Tibial nerve (tissue), 4 donors: ENCODE data around the gene CUX1. TPM values are rescaled to one million over a fixed set of nuclear protein-coding genes. Genes with fewer than 3 reads are reported as not detected.

Experiments used
- DNase-seq, 2 donors: peaks; one replicate each; pipeline ENCODE4 v3.0.0-alpha.2; 2019; ENCODE audit warnings: low spot score in 2 of 2
- H3K27ac ChIP-seq, 4 donors: fragments of 200-600 bp; sonication (generic) in 3 of 4; one replicate each; pipeline ENCODE4 v1.5.1; 2017 to 2019; ENCODE audit warnings: mild to moderate bottlenecking in 1 of 4
- H3K27me3 ChIP-seq, 2 donors: fragments of 200-600 bp; sonication (generic) in 1 of 2; one replicate each; pipeline versions ENCODE4 v1.5.1 to v1.6.0; 2017 to 2019
- H3K36me3 ChIP-seq, 3 donors: fragments of 200-600 bp; sonication (generic); one replicate each; pipeline ENCODE4 v1.5.1; 2018 to 2019
- H3K4me1 ChIP-seq, 4 donors: fragments of 200-600 bp; sonication (generic) in 3 of 4; one replicate each; pipeline ENCODE4 v1.5.1; 2017 to 2019
- H3K4me3 ChIP-seq, 4 donors: fragments of 200-600 bp; sonication (generic) in 3 of 4; one replicate each; pipeline ENCODE4 v1.5.1; 2017 to 2019; ENCODE audit warnings: mild to moderate bottlenecking in 1 of 4, moderate library complexity in 1 of 4
- H3K9me3 ChIP-seq, 4 donors: fragments of 200-600 bp; sonication (generic) in 3 of 4; one replicate each; pipeline ENCODE4 v1.5.1; 2017 to 2019
- CTCF ChIP-seq, 5 experiments: fragments of 200-600 bp in 3 of 5; fragments of 450-650 bp in 2 of 5; sonication (generic) in 3 of 5; IDR thresholded peaks; one replicate each; pipeline ENCODE4 v1.5.1; 2016 to 2019; ENCODE audit warnings: antibody characterized with exemption in 5 of 5, mild to moderate bottlenecking in 3 of 5, moderate library complexity in 2 of 5
- EP300 ChIP-seq, 2 donors: sonication (generic); formaldehyde crosslinking; IDR thresholded peaks; one replicate each; pipeline ENCODE4 v1.6.1; 2017; ENCODE audit warnings: antibody characterized with exemption in 2 of 2, mild to moderate bottlenecking in 1 of 2
- POLR2A ChIP-seq, 2 donors: fragments of 450-650 bp; IDR thresholded peaks; one replicate each; pipeline ENCODE4 v1.6.1; 2017; ENCODE audit warnings: antibody characterized with exemption in 2 of 2, mild to moderate bottlenecking in 2 of 2, moderate library complexity in 2 of 2
- WGBS, 2 donors: methylation state at CpG; one replicate each; pipeline ENCODE4 v1.1.5; 2018; 5-methylcytosine and 5-hydroxymethylcytosine counted together
- total RNA-seq, 4 donors: library from RNA; depleted of rRNA; stranded (reverse); fragments of >200 nt; gene quantifications; one replicate each; pipeline ENCODE4 v1.1.0, GENCODE V29; 2016

The CUX1 gene
- total RNA-seq, 4 donors from 2014 or later: 74.5 to 104 (median 84.3) TPM

- 72 to 79% methylated on average over 14 of the region's 14 CpGs for WGBS, 2 donors
- Histone ChIP-seq H3K27ac (no peak overlapping the region), H3K27me3 (no peaks in the 10 kb centered on the region), H3K36me3 (no peaks in the 10 kb centered on the region), H3K4me1 (no peaks in the 10 kb centered on the region), H3K4me3 (no peak overlapping the region), H3K9me3 (no peaks in the 10 kb centered on the region)
- DNase-seq: no peak
- TF ChIP-seq EP300 (IDR thresholded peaks at IDR 0.05) (no peak), POLR2A (IDR thresholded peaks at IDR 0.05) (no peak), CTCF (IDR thresholded peaks at IDR 0.05) (no peak)
Measured at GRCh38 chr7:102266541-102266940, 449.1 kb downstream of the CUX1 start.

GRCh38 chr7:102268635-102269034 lies 451.2 kb downstream of the CUX1 start:
- Histone ChIP-seq H3K4me3 (no peak overlapping the region), H3K9me3 (no peaks in the 10 kb centered on the region), H3K36me3 (peaks cover 0 to 2% (median 0%) of the 10 kb centered on the region in 3 donors), H3K27ac (no peak overlapping the region), H3K4me1 (peaks cover 0 to 7% (median 2%) of the 10 kb centered on the region in 4 donors), H3K27me3 (no peaks in the 10 kb centered on the region)
- WGBS, 2 donors: 86 to 87% methylated on average over 10 of the region's 10 CpGs
- no peak for TF ChIP-seq CTCF (IDR thresholded peaks at IDR 0.05)
- no peak for TF ChIP-seq EP300 (IDR thresholded peaks at IDR 0.05)
- no peak for TF ChIP-seq POLR2A (IDR thresholded peaks at IDR 0.05)
- no peak for DNase-seq

GRCh38 chr7:102270178-102270887 lies 452.9 kb downstream of the CUX1 start:
- peaks cover 0 to 7% (median 2%) of the 10 kb centered on the region in 4 donors for H3K4me1 ChIP-seq
- no peak for TF ChIP-seq EP300 (IDR thresholded peaks at IDR 0.05)
- no peak for TF ChIP-seq CTCF (IDR thresholded peaks at IDR 0.05)
- no peak for TF ChIP-seq POLR2A (IDR thresholded peaks at IDR 0.05)

GRCh38 chr7:102271158-102271798 lies 453.9 kb downstream of the CUX1 start:
- no peak overlapping the region for H3K4me3 ChIP-seq
- WGBS, 2 donors: 94 to 97% methylated on average over 10 of the region's 10 CpGs
- no peaks in the 10 kb centered on the region for H3K27me3 ChIP-seq
- no peaks in the 10 kb centered on the region for H3K9me3 ChIP-seq
- peaks cover 0 to 7% (median 2%) of the 10 kb centered on the region in 4 donors for H3K4me1 ChIP-seq
- no peak for DNase-seq
- H3K36me3 ChIP-seq: peaks cover 0 to 21% (median 0%) of the 10 kb centered on the region in 3 donors
- TF ChIP-seq CTCF (IDR thresholded peaks at IDR 0.05) (no peak), EP300 (IDR thresholded peaks at IDR 0.05) (no peak), POLR2A (IDR thresholded peaks at IDR 0.05) (no peak)
- no peak overlapping the region for H3K27ac ChIP-seq

More at GRCh38 chr7:102270178-102270887, 452.9 kb downstream of the CUX1 start:
- DNase-seq: no peak
- Histone ChIP-seq H3K27ac (no peak overlapping the region), H3K36me3 (peaks cover 0 to 18% (median 0%) of the 10 kb centered on the region in 3 donors), H3K4me3 (no peak overlapping the region), H3K27me3 (no peaks in the 10 kb centered on the region), H3K9me3 (no peaks in the 10 kb centered on the region)
- 68 to 69% methylated on average over 13 of the region's 13 CpGs for WGBS, 2 donors
